ENCODE measurements around the gene HBB. TPM values are rescaled to one million over a fixed set of nuclear protein-coding genes. Genes with fewer than 3 reads are reported as not detected.
"Not testable (repeated sequence)": the region's sequence is repeated elsewhere in the genome, so short reads cannot be mapped to it uniquely, and the experiment has no call there.

Gene HBB
- total RNA-seq, 2 experiments from 2014 or later, result not detected

GRCh38 chr11:5267033-5267563, 40.2 kb upstream of the HBB start:
- H3K27ac Mint-ChIP-seq, result no peak overlapping the region
- DNase-seq (no peak), ATAC-seq (no peak)
- intact Hi-C loops (cut with micrococcal nuclease), result no loop called here
- TF ChIP-seq CTCF (IDR thresholded peaks at IDR 0.05), result no peak
- peaks cover 3% of the 10 kb centered on the region for H3K27me3 Mint-ChIP-seq
- POLR2A ChIA-PET, result no interaction called here
- peaks cover 2% of the 10 kb centered on the region for H3K9me3 Mint-ChIP-seq
- no peaks in the 10 kb centered on the region for H3K36me3 Mint-ChIP-seq (ENCODE audit: low read depth)
- CTCF ChIA-PET, result no interaction called here
- no peaks in the 10 kb centered on the region for H3K4me1 Mint-ChIP-seq (ENCODE audit: low read depth)
- H3K4me3 Mint-ChIP-seq, result no peak overlapping the region

DNA sequence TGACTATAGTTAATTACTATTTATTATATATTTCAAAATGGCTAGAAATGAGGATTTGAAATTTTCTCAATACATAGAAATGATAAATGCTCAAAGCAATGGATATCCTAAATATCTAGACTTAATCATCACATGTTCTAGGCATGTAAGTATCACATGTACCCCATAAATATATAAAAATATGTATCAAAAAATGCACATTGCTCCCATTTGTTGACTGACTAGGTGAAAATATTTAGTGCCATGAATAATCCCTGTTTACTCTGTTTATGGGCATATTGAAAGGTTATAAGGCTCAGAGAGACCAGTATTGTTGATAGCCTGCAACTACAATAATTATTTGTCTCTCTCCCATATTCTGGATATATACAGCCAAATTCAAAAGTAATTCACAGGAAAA, 39.7 kb upstream of the HBB start:
- DNase-seq (no peak), ATAC-seq (no peak)
- H3K4me1 Mint-ChIP-seq (ENCODE audit: low read depth), result no peaks in the 10 kb centered on the region
- intact Hi-C loops (cut with micrococcal nuclease), result no loop called here
- no peak overlapping the region for H3K4me3 Mint-ChIP-seq
- peaks cover 2% of the 10 kb centered on the region for H3K9me3 Mint-ChIP-seq
- H3K27me3 Mint-ChIP-seq, result peaks cover 3% of the 10 kb centered on the region
- ChIA-PET CTCF (no interaction called here), POLR2A (no interaction called here)
- H3K27ac Mint-ChIP-seq, result no peak overlapping the region
- TF ChIP-seq CTCF (IDR thresholded peaks at IDR 0.05), result no peak
- H3K36me3 Mint-ChIP-seq (ENCODE audit: low read depth), result no peaks in the 10 kb centered on the region

DNA sequence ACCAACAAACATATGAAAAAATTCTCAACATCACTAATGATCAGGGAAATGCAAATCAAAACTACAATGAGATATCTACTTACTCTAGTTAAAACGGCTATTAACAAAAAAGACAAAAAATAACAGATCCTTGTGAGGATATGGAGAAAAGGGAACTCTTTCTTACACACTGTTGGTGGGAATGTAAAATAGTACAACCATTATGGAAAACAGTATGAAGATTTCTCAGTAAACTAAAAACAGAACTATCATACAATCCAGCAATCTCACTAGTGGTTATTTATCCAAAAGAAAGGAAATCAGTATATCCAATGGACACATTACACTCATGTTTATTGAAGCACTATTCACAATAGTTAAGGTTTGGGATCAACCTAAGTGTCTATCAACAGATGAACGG, 39.0 kb upstream of the HBB start:
- no peak for TF ChIP-seq CTCF (IDR thresholded peaks at IDR 0.05)
- POLR2A ChIA-PET, result no interaction called here
- Mint-ChIP-seq H3K27me3 (peaks cover 3% of the 10 kb centered on the region), H3K36me3 (ENCODE audit: low read depth) (no peaks in the 10 kb centered on the region), H3K4me3 (no peak overlapping the region), H3K4me1 (ENCODE audit: low read depth) (no peaks in the 10 kb centered on the region), H3K27ac (no peak overlapping the region), H3K9me3 (peaks cover 2% of the 10 kb centered on the region)
- no peak for ATAC-seq
- intact Hi-C loops (cut with micrococcal nuclease), result no loop called here
- DNase-seq, result no peak
- CTCF ChIA-PET, result no interaction called here

GRCh38 chr11:5258543-5259262, 31.8 kb upstream of the HBB start:
- ChIA-PET POLR2A (interaction anchor here (0.7 kb wide), 1 partner anchor 426 kb away, joined by 3 read pairs; no protein-coding TSS in a partner anchor), CTCF (interaction anchor here (0.6 kb wide), 1 partner anchor 639 kb away, joined by 3 read pairs; no protein-coding TSS in a partner anchor)
- peaks cover 5% of the 10 kb centered on the region for H3K27me3 Mint-ChIP-seq
- ATAC-seq (no peak), DNase-seq (no peak)
- H3K4me1 Mint-ChIP-seq (ENCODE audit: low read depth), result no peaks in the 10 kb centered on the region
- no peak overlapping the region for H3K27ac Mint-ChIP-seq
- intact Hi-C loops (cut with micrococcal nuclease), result no loop called here
- TF ChIP-seq CTCF (IDR thresholded peaks at IDR 0.05), result no peak
- H3K36me3 Mint-ChIP-seq (ENCODE audit: low read depth), result no peaks in the 10 kb centered on the region
- H3K9me3 Mint-ChIP-seq, result peaks cover 4% of the 10 kb centered on the region
- H3K4me3 Mint-ChIP-seq, result no peak overlapping the region

DNA sequence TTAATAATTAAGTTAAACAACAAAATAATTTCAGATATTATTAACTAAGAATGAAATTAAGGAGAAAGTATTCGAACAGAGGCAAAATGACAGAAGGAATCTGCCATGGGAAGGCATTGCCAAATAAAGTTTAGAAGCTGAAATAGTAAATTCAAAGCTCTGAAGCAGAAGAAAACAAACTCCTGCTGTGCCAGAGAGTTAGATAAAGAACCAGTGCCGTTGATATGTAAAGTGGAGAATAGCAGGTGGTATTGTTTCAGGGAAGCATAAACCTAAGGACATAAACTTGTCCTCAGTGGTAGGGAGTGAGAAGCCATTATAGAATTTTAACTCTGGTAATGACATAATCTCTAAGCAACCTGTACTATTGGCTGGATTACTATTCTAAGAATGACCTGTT, 30.4 kb upstream of the HBB start:
- TF ChIP-seq CTCF (IDR thresholded peaks at IDR 0.05), result no peak
- no peaks in the 10 kb centered on the region for H3K4me1 Mint-ChIP-seq (ENCODE audit: low read depth)
- ChIA-PET CTCF (no interaction called here), POLR2A (no interaction called here)
- H3K36me3 Mint-ChIP-seq (ENCODE audit: low read depth), result no peaks in the 10 kb centered on the region
- ATAC-seq, result no peak
- H3K4me3 Mint-ChIP-seq, result no peak overlapping the region
- intact Hi-C loops (cut with micrococcal nuclease), result no loop called here
- peaks cover 2% of the 10 kb centered on the region for H3K27me3 Mint-ChIP-seq
- H3K27ac Mint-ChIP-seq, result no peak overlapping the region
- DNase-seq, result no peak
- H3K9me3 Mint-ChIP-seq, result peaks cover 3% of the 10 kb centered on the region

- H3K9me3 Mint-ChIP-seq; H3K4me1 Mint-ChIP-seq (ENCODE audit: low read depth); POLR2A ChIA-PET; CTCF ChIA-PET; H3K27me3 Mint-ChIP-seq; H3K27ac Mint-ChIP-seq; H3K4me3 Mint-ChIP-seq; intact Hi-C loops (cut with micrococcal nuclease); H3K36me3 Mint-ChIP-seq (ENCODE audit: low read depth); ATAC-seq; DNase-seq: not testable (repeated sequence)
Measured at GRCh38 chr11:5254646-5255413, 28.0 kb upstream of the HBB start, which contains the start of gene HBG2. TSS of gene HBG2 (minus strand) at chr11:5254781. CDS start at chr11:5254728, 53 bp downstream.

GRCh38 chr11:5254023-5254422, 27.2 kb upstream of the HBB start:
- H3K27me3 Mint-ChIP-seq; DNase-seq; H3K27ac Mint-ChIP-seq; ATAC-seq; H3K4me1 Mint-ChIP-seq (ENCODE audit: low read depth); POLR2A ChIA-PET; H3K4me3 Mint-ChIP-seq; intact Hi-C loops (cut with micrococcal nuclease); CTCF ChIA-PET; H3K9me3 Mint-ChIP-seq; H3K36me3 Mint-ChIP-seq (ENCODE audit: low read depth): not testable (repeated sequence)
